GM12865 (cell line): ENCODE results near the gene AZIN2.

Experiments used
- DNase-seq: peaks from one replicate; pipeline ENCODE4 v3.0.0; 2010; ENCODE audit warnings: low read depth
- H3K4me3 ChIP-seq: 2 replicates; pipeline ENCODE4 v1.5.1; 2011; ENCODE audit warnings: mild to moderate bottlenecking, low read depth, low read length, control low read depth
- TF ChIP-seq, protein P1 (sequence below): IDR thresholded peaks from 2 replicates; pipeline ENCODE4 v1.5.1; 2011; ENCODE audit warnings: low read length, control low read depth, low read depth, inconsistent platforms; ENCODE audit not compliant: insufficient read depth; ENCODE audit errors: missing control alignments

Gene AZIN2

GRCh38 chr1:33080885-33081553 is at the start of gene AZIN2:
AZIN2 (plus strand) TSS chr1:33081153; CDS start chr1:33082250, 1,097 bp downstream.
- TF ChIP-seq, protein P1, sequence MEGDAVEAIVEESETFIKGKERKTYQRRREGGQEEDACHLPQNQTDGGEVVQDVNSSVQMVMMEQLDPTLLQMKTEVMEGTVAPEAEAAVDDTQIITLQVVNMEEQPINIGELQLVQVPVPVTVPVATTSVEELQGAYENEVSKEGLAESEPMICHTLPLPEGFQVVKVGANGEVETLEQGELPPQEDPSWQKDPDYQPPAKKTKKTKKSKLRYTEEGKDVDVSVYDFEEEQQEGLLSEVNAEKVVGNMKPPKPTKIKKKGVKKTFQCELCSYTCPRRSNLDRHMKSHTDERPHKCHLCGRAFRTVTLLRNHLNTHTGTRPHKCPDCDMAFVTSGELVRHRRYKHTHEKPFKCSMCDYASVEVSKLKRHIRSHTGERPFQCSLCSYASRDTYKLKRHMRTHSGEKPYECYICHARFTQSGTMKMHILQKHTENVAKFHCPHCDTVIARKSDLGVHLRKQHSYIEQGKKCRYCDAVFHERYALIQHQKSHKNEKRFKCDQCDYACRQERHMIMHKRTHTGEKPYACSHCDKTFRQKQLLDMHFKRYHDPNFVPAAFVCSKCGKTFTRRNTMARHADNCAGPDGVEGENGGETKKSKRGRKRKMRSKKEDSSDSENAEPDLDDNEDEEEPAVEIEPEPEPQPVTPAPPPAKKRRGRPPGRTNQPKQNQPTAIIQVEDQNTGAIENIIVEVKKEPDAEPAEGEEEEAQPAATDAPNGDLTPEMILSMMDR, result no peak
- peak; percentile 95 for DNase-seq
- H3K4me3 ChIP-seq, result peak within 1 kb of the TSS; percentile 61

DNA sequence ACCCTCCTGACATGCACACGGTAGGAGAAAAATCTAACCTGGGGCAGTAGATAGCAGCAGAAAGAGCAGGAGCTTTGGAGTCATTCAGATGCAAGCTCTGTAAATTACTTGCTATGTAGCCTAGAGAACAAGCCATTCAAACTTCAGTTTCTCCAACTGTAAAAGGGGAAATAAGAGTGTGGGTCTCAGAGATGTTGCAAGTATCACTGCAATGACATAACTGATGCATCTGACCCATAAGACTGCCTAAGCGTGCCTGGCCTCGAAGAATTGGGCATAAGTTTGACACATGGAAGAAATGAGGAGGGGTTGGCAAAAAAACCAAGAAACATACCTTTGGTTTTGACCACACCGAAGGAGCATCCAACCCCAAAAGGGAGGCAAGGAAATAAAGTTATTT is 49.4 kb upstream of the AZIN2 start:
- TF ChIP-seq, protein P1, result no peak
- no peak for DNase-seq
- no peak overlapping the region for H3K4me3 ChIP-seq

DNA sequence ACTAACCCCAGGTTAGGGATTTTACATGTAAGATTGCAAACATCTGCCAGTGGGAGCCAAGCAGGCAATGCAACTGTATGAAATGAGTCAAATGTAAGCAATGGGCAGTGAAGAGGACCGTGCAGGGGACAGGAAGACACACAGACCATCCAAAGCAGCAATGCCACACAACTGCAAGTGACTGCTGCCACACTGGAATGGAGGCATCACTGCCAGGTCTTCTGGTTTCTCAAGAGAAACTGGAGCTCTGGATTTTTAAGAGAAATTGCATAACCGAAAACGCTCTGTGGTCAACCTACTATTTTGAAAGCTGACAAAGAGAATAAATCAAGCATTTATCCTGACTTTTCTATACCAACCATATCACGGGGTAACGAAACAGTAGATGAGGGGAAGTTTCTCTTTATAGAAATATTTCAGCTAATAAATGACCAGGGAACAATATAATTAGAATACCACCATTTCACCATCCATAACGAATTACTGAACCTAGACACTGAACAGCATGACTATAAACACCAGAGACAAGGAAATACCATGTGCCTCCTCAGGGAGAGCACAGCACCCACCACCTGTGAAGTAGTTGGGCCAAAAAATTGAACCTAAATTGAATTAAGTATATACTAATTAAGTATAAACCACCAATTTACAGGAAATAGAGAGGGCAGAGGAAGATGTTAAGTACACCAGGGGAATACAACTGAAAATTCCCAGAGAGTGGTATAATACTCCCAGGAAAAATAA is 48.7 kb upstream of the AZIN2 start:
- H3K4me3 ChIP-seq, result no peak overlapping the region
- DNase-seq, result no peak
- TF ChIP-seq, protein P1, result no peak

GRCh38 chr1:33036051-33036525 is 44.9 kb upstream of the AZIN2 start:
- TF ChIP-seq, protein P1, result no peak
- DNase-seq, result peak; percentile 49
- peak overlapping the region; percentile 91 for H3K4me3 ChIP-seq

GRCh38 chr1:33036526-33037503 is 44.1 kb upstream of the AZIN2 start, which contains the start of gene AK2:
AK2 (minus strand) TSS chr1:33036883; CDS start chr1:33036828, 55 bp downstream.
- TF ChIP-seq, protein P1, result no peak
- DNase-seq, result peak; percentile 99
- peak within 1 kb of the TSS; percentile 91 for H3K4me3 ChIP-seq

DNA sequence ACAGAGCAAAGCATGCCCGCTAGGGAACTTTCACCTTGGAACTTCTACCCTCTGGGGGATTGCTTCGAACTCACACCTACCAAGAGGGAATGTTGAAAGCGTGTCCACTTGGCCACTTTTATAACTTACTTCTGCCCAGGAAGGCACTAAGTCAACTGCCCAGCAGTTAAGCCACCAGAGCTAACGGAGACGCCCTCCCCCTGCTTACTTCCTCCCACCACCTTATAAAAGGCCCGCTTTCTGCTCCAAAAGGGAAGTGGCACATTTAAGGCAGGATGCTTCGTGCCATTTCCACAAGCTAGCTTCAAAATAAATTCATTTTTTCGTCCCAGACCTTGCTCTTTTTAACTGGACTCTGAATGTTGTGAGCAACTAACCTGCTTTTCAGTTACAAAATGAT is 41.1 kb upstream of the AZIN2 start:
- DNase-seq, result peak; percentile 21
- TF ChIP-seq, protein P1, result no peak
- H3K4me3 ChIP-seq, result no peak overlapping the region
